GM19328 (cell line): Measurements from ENCODE around the gene S100A2.

Source experiments
- ATAC-seq: cut with Tn5 transposase; IDR thresholded peaks from one replicate; pipeline ENCODE4 v1.9.1; 2021; ENCODE audit warnings: mild to moderate bottlenecking, moderate library complexity; ENCODE audit not compliant: unreplicated experiment

The S100A2 gene

GRCh38 chr1:153565529-153566374 lies at the start of gene S100A2:
S100A2 (minus strand) TSS chr1:153565844; CDS start chr1:153563877, 1,967 bp downstream.
- no peak for ATAC-seq

GRCh38 chr1:153615406-153615805 lies 49.8 kb upstream of the S100A2 start:
- no peak for ATAC-seq

GRCh38 chr1:153614906-153615305 lies 49.3 kb upstream of the S100A2 start:
- ATAC-seq, result no peak

DNA sequence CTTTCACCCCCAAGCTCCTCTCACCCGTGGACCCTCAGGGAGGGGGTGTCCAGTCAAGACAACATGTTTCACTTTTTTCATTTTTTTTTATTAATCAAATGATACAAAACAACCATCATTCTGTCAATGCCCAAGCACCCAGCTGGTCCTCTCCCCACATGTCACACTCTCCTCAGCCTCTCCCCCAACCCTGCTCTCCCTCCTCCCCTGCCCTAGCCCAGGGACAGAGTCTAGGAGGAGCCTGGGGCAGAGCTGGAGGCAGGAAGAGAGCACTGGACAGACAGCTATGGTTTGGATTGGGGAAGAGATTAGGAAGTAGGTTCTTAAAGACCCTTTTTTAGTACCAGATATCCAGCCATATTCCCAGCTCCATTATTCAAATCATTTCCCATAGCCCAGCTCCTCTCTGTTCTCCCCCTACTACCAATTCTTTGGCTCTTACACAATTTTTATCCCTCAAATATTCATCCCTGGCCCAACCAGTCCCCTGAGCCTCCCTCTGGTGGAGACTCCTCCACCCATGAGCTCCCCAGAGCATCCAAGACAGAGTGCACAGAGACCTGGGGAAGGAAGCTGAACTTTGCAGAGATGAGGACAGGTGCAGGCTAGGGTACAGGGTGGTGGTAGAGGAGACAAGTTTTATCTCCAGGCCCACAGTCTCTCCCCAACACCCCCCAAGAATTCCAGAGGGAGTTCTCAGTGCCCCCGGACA lies 48.7 kb upstream of the S100A2 start:
- ATAC-seq, result no peak

DNA sequence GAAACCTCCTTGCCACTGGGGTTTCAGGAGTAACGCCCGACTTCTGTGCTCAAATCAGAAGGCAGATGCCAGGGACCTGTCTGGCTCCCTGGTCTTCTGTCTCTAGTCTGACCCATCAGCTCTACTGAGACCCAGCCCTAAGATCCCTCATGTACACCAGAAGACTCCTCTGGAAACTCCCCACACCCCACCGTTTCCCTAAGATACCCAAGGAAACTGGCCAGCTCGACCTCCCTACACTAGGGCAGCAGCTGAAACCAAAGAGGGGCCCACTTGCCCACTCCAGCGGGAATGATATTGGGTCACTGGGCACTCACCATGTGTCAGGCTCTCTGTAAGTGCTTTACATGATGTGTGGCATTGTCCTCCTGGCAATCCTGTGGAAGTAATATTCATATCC lies 47.8 kb upstream of the S100A2 start:
- no peak for ATAC-seq

- no peak for ATAC-seq
These were observed 47.2 kb upstream of the S100A2 start, which contains the start of gene S100A16 for GRCh38 chr1:153612755-153613331. S100A16 (minus strand) TSS chr1:153613137; CDS start chr1:153608151, 4,986 bp downstream.

DNA sequence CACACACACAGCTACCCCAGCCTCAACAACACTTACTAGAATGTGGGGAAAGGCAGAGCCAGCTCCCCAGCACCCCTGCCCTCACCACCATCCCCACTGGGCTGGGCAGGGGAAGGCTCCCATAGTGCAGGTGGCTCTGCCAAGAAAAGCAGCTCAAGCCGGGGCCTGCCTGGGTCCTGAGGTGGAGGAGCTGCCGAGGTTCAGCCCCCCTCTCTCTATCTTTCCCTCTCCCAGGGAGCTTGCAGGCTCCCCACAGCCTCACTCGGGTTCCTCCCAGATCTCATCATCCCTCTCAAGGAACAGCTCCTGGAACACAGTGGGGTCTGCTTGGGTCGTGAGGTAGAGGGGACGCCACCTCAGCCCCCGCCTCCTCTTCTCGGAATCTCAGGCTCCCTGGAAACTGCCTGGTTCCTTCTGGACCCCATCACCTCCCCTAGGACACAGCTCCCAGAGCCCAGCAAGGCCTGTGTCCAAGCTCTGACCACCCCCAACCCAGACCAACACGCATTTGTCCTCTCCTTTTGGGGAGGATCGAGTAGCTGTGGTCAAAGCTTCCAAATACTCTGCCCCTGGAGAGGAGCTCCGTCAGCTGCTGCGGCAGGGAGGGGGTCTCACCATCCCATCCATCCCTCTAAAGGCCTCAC lies 46.6 kb upstream of the S100A2 start:
- no peak for ATAC-seq

DNA sequence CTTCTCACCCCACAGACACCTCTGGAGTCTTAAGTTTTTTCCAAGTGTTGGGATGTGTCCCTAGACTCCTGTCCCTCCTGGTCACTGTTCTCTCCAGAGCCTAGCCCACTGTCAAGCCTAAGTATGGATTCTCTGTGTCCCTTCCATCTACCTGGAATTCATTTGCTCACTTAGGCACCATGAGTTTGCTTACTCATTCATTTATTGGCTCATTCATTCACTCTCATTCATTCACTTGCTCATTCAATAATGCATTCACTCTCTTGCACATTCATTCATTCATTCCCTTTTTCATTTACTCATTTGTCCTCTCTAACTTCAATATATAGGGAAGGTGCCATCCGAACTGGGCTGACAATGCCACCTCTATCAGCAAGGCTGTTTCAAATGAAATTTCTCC lies 45.7 kb upstream of the S100A2 start:
- ATAC-seq, result no peak

DNA sequence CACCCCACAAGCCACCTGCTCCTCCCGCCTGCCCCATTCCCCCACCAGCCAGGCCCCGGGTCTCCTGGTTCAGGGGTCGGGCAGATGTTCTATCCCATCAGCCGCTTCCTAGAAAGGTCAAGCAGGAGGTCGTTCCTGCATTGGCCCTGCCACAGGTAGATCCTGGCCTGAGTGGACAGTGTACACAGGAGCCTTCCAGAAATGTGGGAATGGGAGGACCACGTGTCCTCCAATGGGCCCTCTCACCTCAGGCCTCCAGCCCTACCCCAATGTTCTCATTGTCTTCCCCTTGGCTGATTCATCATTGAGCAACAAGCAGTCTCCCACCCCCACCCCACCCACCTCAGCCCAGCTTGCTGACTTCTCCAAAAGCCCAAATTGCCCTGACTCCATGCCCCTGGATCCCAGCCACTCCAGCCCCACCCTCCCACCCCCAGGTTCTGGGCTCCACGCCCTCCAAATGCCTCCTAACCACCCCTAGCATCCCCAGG lies 45.2 kb upstream of the S100A2 start:
- ATAC-seq, result no peak

GRCh38 chr1:153610334-153610733 lies 44.7 kb upstream of the S100A2 start:
- ATAC-seq, result no peak

DNA sequence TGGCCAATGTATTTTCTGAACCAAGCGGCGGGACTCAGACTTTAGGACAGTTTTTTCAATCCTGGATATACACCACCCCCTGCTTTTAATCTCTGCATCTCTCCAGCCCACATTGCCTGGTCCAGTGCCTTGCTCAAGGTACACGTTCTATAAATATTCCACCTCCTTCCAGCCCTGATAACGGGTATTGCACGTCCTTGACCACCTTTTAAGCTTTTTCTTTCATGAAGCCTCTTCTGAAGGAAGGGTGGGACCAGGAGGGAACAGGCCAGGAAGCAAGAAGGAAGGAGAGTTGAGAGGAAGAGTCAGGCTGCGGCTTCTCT lies 43.9 kb upstream of the S100A2 start:
- ATAC-seq, result no peak

DNA sequence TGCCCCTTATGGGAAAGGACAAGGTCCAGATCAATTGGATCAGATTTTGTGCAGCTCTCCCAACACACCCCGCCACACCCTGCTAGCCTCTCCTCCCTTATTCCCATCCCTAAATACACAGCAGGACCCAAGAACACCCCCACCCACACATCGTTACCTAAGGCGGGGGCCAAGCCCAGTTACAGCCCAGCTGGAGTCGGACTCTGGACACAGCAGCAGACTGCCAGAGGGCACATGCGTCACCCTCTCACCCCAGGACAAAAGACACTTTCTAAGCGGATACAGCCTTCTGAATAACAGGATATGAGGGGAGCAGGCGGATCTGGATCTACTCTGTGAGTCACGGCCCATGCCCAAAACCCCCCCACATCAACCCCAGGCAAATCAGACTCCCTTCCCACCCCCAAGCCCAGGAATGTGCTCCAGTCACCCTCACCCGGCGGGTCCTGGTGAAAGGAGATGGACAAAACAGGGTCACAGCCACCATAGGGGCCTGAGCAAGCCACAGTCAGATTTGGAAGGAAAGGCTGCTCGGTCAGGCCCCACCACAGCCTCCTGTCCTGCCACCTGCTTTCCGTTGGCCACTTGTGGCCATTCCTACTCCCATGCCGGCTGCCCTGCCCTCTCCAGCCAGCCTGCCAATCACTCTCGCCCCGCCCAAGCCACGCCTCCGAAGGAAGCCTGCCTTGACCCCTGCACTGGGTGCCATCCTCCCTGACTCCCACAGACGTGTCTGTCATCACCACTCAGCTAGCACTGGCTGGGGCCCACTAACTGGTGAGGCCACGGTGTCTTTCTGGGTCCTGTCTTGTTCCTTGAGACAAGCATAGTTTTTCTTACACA lies 43.3 kb upstream of the S100A2 start:
- ATAC-seq, result no peak

GRCh38 chr1:153608089-153608682 lies 42.5 kb upstream of the S100A2 start:
- ATAC-seq, result no peak

DNA sequence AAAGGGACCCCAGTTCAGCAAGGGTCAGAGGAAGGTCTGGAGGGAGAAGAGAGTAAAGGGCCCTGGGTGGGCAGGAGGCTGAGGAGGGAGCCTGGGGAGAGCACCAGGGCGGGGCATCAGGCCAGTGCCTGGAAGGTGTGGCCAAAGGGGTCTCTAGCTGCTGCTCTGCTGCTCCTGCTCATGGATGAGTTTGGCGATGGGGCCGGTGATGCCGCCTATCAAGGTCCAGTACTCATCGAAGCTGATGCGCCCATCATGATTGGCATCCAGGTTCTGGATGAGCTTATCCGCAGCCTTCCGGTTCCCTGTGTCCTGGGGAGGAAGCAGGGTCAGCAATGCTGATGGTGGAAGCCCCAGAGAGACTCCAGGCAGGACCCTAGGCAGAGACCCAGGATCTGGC lies 41.7 kb upstream of the S100A2 start:
- ATAC-seq, result no peak

- no peak for ATAC-seq
These were observed 40.5 kb upstream of the S100A2 start for GRCh38 chr1:153606194-153606593.

DNA sequence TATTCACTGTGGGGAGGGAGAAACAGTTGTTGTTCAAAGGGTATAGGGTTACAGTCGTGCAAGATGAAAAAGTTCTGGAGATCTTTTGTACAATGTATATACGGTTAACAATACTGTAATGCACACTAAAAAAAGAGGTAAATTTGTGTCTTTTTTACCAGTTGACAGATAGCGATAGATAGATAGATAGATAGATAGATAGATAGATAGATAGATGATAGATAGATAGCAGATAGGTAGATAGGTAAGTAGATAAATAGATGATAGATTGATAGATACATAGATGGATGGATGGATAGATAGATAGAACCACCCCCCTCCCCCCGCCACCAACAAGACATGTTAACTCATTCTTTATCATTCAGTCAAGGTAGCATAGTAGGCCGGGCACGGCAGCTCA lies 37.1 kb upstream of the S100A2 start:
- no peak for ATAC-seq

GRCh38 chr1:153599847-153600246 lies 34.2 kb upstream of the S100A2 start:
- ATAC-seq, result no peak

- ATAC-seq, result peak; percentile 86
These were observed 32.9 kb upstream of the S100A2 start for GRCh38 chr1:153598309-153599172.

- ATAC-seq, result no peak
These were observed 31.6 kb upstream of the S100A2 start for GRCh38 chr1:153597206-153597605.
